ENCODE results near the gene SRL. TPM values are rescaled to one million over a fixed set of nuclear protein-coding genes. Genes with fewer than 3 reads are reported as not detected.

SRL gene
- total and polyA plus RNA-seq, 2 of the 13 experiments (the other 11 are each of a cell fraction or from before 2014, with no cell fraction given): 0.05 TPM; not detected in 1

DNA sequence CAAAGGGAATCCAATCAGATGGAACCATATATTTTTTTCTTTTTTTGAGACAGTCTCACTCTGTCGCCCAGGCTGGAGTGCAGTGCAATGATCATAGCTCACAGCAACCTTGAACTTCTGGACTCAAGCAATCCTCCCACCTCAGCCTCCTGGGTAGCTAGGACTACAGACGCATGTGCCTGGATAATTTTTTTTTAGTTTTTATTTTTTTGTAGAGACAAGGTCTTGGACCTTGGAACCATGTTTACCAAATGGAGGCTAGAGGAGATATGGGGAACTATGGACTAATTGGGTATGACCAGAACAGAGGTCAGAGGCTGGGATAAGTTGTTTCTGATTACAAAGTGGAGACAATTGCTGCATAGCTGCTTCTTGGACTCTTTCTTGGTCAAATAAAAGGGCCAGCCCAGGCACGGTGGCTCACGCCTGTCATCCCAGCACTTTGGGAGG lies 84.5 kb downstream of the SRL start (continued):
- TF ChIP-seq BRD4 (CRISPR knock-in tag; IDR thresholded peaks at IDR 0.05) (no peak), KIAA2018 (CRISPR knock-in tag; IDR thresholded peaks at IDR 0.05; ENCODE audit: borderline replicate concordance) (no peak), GFI1 (CRISPR knock-in tag; IDR thresholded peaks at IDR 0.05; ENCODE audit: borderline replicate concordance) (0 out of 2 replicates have a peak, but pooled peaks have one; percentile 55), HNRNPUL1 (IDR thresholded peaks at IDR 0.05; ENCODE audit: low read depth, low read length) (no peak), ZNF710 (CRISPR knock-in tag; IDR thresholded peaks at IDR 0.05; ENCODE audit: borderline replicate concordance) (peak; percentile 25; the same call in 1 of the 2 replicates), AGO1 (IDR thresholded peaks at IDR 0.05; ENCODE audit: low read depth, low read length, poor library complexity, severe bottlenecking) (no peak), RORA (CRISPR knock-in tag; IDR thresholded peaks at IDR 0.05) (no peak), ZNF333 (CRISPR knock-in tag; IDR thresholded peaks at IDR 0.05; ENCODE audit: borderline replicate concordance) (no peak), NFYB (CRISPR knock-in tag; IDR thresholded peaks at IDR 0.05) (no peak), ELF1 (CRISPR knock-in tag; IDR thresholded peaks at IDR 0.05) (no peak; the same call in 1 of the 2 replicates), SYNCRIP (IDR thresholded peaks at IDR 0.05; ENCODE audit: insufficient read depth, low read depth, low read length) (no peak), ZNF75D (CRISPR knock-in tag; IDR thresholded peaks at IDR 0.05; ENCODE audit: borderline replicate concordance) (no peak), XBP1 (CRISPR knock-in tag; IDR thresholded peaks at IDR 0.05) (no peak), MEF2D (CRISPR knock-in tag; IDR thresholded peaks at IDR 0.05) (peak; percentile 78; the same call in 1 of the 2 replicates), ZNF205 (CRISPR knock-in tag; IDR thresholded peaks at IDR 0.05) (no peak), HMG20B (CRISPR knock-in tag; conservative IDR thresholded peaks at IDR 0.05) (peak; percentile 34; the same call in 1 of the 2 replicates), ZNF260 (CRISPR knock-in tag; IDR thresholded peaks at IDR 0.05; ENCODE audit: borderline replicate concordance, low read depth) (no peak)
- TF ChIP-seq, protein P1, sequence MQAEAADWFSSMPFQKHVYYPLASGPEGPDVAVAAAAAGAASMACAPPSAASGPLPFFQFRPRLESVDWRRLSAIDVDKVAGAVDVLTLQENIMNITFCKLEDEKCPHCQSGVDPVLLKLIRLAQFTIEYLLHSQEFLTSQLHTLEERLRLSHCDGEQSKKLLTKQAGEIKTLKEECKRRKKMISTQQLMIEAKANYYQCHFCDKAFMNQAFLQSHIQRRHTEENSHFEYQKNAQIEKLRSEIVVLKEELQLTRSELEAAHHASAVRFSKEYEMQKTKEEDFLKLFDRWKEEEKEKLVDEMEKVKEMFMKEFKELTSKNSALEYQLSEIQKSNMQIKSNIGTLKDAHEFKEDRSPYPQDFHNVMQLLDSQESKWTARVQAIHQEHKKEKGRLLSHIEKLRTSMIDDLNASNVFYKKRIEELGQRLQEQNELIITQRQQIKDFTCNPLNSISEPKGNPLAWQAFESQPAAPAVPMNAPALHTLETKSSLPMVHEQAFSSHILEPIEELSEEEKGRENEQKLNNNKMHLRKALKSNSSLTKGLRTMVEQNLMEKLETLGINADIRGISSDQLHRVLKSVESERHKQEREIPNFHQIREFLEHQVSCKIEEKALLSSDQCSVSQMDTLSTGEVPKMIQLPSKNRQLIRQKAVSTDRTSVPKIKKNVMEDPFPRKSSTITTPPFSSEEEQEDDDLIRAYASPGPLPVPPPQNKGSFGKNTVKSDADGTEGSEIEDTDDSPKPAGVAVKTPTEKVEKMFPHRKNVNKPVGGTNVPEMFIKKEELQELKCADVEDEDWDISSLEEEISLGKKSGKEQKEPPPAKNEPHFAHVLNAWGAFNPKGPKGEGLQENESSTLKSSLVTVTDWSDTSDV (CRISPR knock-in tag; IDR thresholded peaks at IDR 0.05): no peak

Data from HepG2 (cell line).